Neural progenitor cell (in vitro differentiated cells): Measurements from ENCODE around the gene SNF8.

Experiments
- CTCF ChIP-seq: fragments of 200-600 bp; sonication (generic); IDR thresholded peaks from 2 replicates; pipeline ENCODE4 v1.5.1; 2017; ENCODE audit warnings: antibody characterized with exemption, mild to moderate bottlenecking
- EZH2 ChIP-seq: fragments of 200-600 bp; sonication (generic); IDR thresholded peaks from 2 replicates; pipeline ENCODE4 v1.6.1; 2017; ENCODE audit warnings: antibody characterized with exemption, mild to moderate bottlenecking, moderate library complexity
- EZH2phosphoT487 ChIP-seq: fragments of 200-600 bp; sonication (generic); IDR thresholded peaks from 2 replicates; pipeline ENCODE4 v1.6.1; 2017; ENCODE audit warnings: antibody characterized with exemption

GRCh38 chr17:48912476-48912875 lies 32.2 kb downstream of the SNF8 start:
- no peak for TF ChIP-seq CTCF
- TF ChIP-seq EZH2phosphoT487, result no peak
- TF ChIP-seq EZH2, result no peak
